A549 treated with AZD2906 at 1 μM for 4 hours (cell line): ENCODE measurements around the gene OR52I1. TPM values are rescaled to one million over a fixed set of nuclear protein-coding genes. Genes with fewer than 3 reads are reported as not detected.

Experiments
- total RNA-seq: library from RNA; stranded (reverse); fragments of 200-300 nt; extraction: Qiagen RNA extraction; gene quantifications from 5 replicates; pipeline ENCODE4 v1.2.3, GENCODE V29; 2022

The OR52I1 gene, protein sequence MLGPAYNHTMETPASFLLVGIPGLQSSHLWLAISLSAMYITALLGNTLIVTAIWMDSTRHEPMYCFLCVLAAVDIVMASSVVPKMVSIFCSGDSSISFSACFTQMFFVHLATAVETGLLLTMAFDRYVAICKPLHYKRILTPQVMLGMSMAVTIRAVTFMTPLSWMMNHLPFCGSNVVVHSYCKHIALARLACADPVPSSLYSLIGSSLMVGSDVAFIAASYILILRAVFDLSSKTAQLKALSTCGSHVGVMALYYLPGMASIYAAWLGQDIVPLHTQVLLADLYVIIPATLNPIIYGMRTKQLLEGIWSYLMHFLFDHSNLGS
- total RNA-seq, result not detected in 5 replicates

DNA sequence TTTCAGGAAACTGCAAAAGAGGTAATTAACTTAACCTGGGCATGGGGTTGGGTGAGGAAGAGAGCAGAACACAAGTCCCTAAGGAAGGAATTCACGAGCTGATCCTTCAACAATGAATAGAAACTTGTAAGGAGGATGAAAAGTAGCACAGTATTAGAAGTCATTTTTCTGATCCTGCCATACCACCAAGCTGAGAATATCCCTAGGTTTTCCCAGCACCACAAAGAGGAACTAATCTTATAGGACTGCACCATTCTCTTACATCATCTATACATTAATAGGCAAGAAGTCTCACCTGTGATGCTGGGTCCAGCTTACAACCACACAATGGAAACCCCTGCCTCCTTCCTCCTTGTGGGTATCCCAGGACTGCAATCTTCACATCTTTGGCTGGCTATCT, at the start of gene OR52I1:
Gene OR52I1, plus strand, starts transcription at position 301 of the 400 bp plus-strand sequence. Its CDS starts 0 bp downstream, at position 301.

DNA sequence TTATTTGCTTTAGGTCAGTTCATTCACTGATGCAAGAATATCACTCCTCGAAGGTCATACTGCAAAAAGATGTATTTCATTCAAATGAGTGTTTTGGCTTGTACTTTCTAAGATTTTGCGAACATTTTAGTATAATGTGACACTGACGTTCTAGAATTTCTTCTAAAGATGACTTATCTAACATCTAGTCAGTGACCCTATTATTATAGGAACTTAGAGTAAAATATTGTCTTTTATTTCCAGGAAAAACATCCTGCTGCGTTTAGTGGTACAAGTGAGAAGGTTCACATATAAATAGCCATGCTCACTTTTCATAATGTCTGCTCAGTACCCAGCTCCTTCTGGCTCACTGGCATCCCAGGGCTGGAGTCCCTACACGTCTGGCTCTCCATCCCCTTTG, 48.9 kb upstream of the OR52I1 start, which contains the start of gene OR52M1:
Gene OR52M1, plus strand, starts transcription at position 301 of the 400 bp plus-strand sequence. Its CDS starts 0 bp downstream, at position 301.

DNA sequence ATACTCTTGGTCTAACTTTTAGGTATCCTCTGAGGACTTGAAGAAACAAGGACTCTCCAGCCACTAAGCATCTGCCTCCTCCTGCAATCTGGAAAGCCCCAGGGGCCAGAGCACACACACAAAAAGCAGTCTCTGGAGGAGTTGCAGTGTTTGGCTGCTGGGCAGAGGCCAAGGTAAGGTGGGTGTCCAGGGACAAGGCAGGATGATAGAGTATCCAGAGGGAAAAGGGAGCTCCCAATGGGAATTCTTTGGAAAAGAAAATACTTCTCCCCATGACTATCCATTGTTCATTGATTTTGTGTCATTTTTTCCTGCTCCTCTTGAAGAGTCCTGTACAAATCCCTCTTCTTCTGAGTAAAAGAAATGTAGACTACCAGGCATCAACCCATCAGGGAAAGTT, 12.4 kb upstream of the OR52I1 start, which contains the start of gene OR52I2:
Gene OR52I2, plus strand, starts transcription at position 301 of the 400 bp plus-strand sequence.

DNA sequence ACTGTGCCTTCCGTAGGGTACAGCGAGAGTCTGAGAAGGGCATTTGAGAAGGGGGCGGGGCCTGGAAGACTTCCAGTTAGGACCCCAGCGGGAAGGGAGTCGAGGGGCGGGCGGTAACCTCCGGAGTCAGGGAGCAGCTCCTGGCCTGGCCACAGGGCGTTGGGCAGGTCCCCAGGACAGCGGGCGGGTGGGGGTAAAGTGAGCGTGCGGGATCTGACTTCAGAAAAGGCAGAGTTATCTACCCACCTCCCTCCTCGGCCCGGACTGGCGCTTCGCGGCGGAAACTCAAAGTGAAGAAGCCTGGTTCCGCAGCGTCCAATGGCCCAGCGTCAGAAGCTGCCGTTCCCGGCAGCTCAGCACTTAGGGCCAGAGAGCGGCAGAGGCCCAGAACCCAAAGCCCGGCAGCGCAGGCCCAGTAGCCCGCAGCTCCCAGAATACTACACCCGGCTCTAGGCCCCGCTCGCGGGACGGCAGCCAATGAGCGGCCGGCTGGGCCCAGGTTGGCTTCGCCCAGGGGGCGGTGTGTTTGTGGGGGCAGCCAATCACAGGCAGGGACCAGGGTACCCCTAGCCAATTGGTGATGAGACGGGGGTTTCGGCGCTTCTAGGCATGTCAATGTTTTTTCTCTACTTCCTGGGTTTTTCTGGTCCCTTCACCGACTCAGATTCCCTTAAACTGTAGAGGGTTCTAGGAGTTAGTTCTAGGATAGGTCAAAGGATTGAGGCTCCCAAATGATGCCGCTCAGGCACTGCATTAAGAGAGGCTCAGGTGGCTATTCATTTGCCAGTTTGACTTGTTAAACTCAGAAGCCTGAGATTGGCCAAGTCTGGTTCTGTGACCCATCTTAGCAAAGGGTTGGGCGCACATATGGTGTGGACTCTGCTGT, 14.2 kb downstream of the OR52I1 start, which contains the start of gene TRIM68:
Gene TRIM68, minus strand, starts transcription at position 451 of the 886 bp plus-strand sequence. CDS start 2,727 bp downstream, outside the sequence.

DNA sequence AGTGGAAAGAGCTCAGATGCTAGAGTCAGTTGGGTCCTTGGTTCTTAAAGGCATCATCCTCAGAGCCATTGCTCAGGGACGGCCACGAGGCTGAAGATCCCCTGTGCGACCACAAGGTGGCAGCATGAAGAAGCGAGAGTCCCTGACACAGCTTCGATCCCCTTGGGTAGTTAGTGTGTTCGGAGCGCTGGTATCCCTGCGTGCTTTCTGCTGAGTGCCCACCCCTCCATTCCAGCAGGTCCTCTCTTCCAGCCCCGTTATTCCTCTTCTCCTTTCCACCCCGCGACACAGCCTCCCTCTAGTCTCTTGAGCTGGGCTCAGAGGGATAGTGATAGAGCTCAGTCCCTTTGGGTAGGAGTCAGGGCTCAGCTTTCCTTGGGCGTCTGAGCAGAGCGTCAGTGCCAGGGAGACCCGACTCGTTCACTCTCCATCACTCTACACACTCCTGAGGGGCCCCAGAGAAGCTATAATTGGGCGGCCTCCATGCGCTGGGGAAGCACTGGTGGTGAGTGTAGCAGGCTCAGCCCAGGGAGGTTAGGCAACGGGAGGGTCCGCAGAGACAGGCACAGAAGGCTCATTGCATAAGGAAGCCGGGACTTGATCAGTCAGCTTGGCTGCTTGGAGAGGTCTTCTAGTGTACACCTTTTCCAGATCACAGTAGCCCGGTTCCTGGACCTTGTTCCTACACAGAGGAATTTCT, 43.3 kb downstream of the OR52I1 start, which contains the start of gene OR51D1:
Gene OR51D1, plus strand, starts transcription at position 516 of the 700 bp plus-strand sequence. CDS start 2,314 bp downstream, outside the sequence.

DNA sequence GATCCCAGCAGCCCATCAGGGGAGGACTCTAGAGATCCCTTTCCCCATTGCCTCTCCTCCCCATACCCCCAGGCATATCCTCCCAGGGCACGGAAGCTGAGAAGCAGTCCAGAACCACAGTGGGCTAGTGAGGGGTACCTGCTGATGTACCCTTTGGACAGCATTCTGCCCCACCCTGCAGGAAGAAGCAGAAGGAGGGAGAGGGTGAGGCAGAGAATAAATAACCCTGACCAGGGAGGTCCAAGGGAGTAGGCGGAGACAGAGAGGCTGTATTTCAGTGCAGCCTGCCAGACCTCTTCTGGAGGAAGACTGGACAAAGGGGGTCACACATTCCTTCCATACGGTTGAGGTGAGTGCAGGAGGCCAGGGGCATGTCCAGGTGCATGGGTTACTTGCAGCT, 49.8 kb downstream of the OR52I1 start, which contains the start of gene OR51E1:
Gene OR51E1, plus strand, starts transcription at position 301 of the 400 bp plus-strand sequence. CDS start 8,545 bp downstream, outside the sequence.

Other genes with a start within 250 kb of the OR52I1 start
- gene OR52B4, start 225.7 kb upstream of the OR52I1 start, total RNA-seq, result not detected in 5 replicates
- 19.8 to 22.1 TPM (median 20.3 TPM) in 5 replicates for gene TRIM21, start 200.3 kb upstream of the OR52I1 start, total RNA-seq
- gene OR52K2, start 144.7 kb upstream of the OR52I1 start, total RNA-seq, result not detected in 5 replicates
- not detected in 5 replicates for gene OR52K1, start 111.4 kb upstream of the OR52I1 start, total RNA-seq
- not detected in 5 replicates for gene OR52M1, start 48.8 kb upstream of the OR52I1 start, total RNA-seq
- not detected in 5 replicates for gene OR52I2, start 12.3 kb upstream of the OR52I1 start, total RNA-seq
- 7.6 to 9.6 TPM (median 8.4 TPM) in 5 replicates for gene TRIM68, start 14.2 kb downstream of the OR52I1 start, total RNA-seq
- gene OR51D1, start 43.4 kb downstream of the OR52I1 start, total RNA-seq, result not detected in 5 replicates
- gene OR51E1, start 49.9 kb downstream of the OR52I1 start, total RNA-seq, result not detected in 5 replicates
- not detected in 5 replicates for gene OR51E2, start 103.8 kb downstream of the OR52I1 start, total RNA-seq
- not detected in 5 replicates for gene MMP26, start 110.7 kb downstream of the OR52I1 start, total RNA-seq
- not detected in 5 replicates for gene OR51F1, start 175.9 kb downstream of the OR52I1 start, total RNA-seq
- not detected in 5 replicates for gene OR52R1, start 210.3 kb downstream of the OR52I1 start, total RNA-seq
- not detected in 5 replicates for gene OR51F2, start 227.3 kb downstream of the OR52I1 start, total RNA-seq